ENCODE measurements around the gene KCNH8.

GRCh38 chr3:19476281-19476680 lies 328.0 kb downstream of the KCNH8 start:
- TF ChIP-seq REST (IDR thresholded peaks at IDR 0.05; ENCODE audit: low read depth) (no peak), RAD21 (IDR thresholded peaks at IDR 0.05; ENCODE audit: low read depth) (no peak), CEBPB (IDR thresholded peaks at IDR 0.05) (no peak), TAF1 (IDR thresholded peaks at IDR 0.05; ENCODE audit: low read depth) (no peak), NFIC (IDR thresholded peaks at IDR 0.05) (no peak), CREB1 (IDR thresholded peaks at IDR 0.05; ENCODE audit: low read depth) (no peak), YY1 (IDR thresholded peaks at IDR 0.05; ENCODE audit: low read depth) (no peak)
- TF ChIP-seq, protein P1, sequence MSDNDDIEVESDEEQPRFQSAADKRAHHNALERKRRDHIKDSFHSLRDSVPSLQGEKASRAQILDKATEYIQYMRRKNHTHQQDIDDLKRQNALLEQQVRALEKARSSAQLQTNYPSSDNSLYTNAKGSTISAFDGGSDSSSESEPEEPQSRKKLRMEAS (IDR thresholded peaks at IDR 0.05): no peak
